Sigmoid colon (tissue), 7 donors: ENCODE measurements around the gene HELB. TPM values are rescaled to one million over a fixed set of nuclear protein-coding genes. Genes with fewer than 3 reads are reported as not detected.

Source experiments
- DNase-seq: peaks from one replicate; pipeline ENCODE4 v3.0.0-alpha.2; 2019
- H3K27ac ChIP-seq, 4 donors: fragments of 200-600 bp; sonication (generic); one replicate each; pipeline ENCODE4 v1.5.1; 2016 to 2019; ENCODE audit warnings: mild to moderate bottlenecking in 1 of 4
- H3K27me3 ChIP-seq, 3 donors: fragments of 200-600 bp; sonication (generic); one replicate each; pipeline ENCODE4 v1.5.1; 2019; ENCODE audit warnings: mild to moderate bottlenecking in 1 of 3
- H3K36me3 ChIP-seq, 4 donors: fragments of 200-600 bp; sonication (generic); one replicate each; pipeline ENCODE4 v1.5.1; 2016 to 2019
- H3K4me1 ChIP-seq, 4 donors: fragments of 200-600 bp; sonication (generic); one replicate each; pipeline ENCODE4 v1.5.1; 2017 to 2019
- H3K4me3 ChIP-seq, 4 donors: fragments of 200-600 bp; sonication (generic); one replicate each; pipeline ENCODE4 v1.5.1; 2017 to 2019; ENCODE audit warnings: mild to moderate bottlenecking in 2 of 4, moderate library complexity in 1 of 4
- H3K9me3 ChIP-seq, 4 donors: fragments of 200-600 bp in 3 of 4; sonication (generic) in 3 of 4; one replicate each; pipeline versions ENCODE4 v1.5.1 to v1.6.1; 2013 to 2019
- CTCF ChIP-seq, 4 experiments: fragments of 450-650 bp in 3 of 4; fragments of 200-600 bp in 1 of 4; IDR thresholded peaks; one replicate each; pipeline ENCODE4 v1.5.1; 2016 to 2019; ENCODE audit warnings: antibody characterized with exemption in 4 of 4, mild to moderate bottlenecking in 3 of 4, moderate library complexity in 2 of 4
- EP300 ChIP-seq, 4 donors: sonication (generic); formaldehyde crosslinking; IDR thresholded peaks; one replicate each; pipeline ENCODE4 v1.6.1; 2017; ENCODE audit warnings: antibody characterized with exemption in 4 of 4
- POLR2A ChIP-seq, 2 donors: fragments of 450-650 bp; IDR thresholded peaks; one replicate each; pipeline ENCODE4 v1.6.1; 2016; ENCODE audit warnings: antibody characterized with exemption in 2 of 2, mild to moderate bottlenecking in 2 of 2, moderate library complexity in 2 of 2
- POLR2AphosphoS5 ChIP-seq, 4 donors: sonication (generic); formaldehyde crosslinking; IDR thresholded peaks; one replicate each; pipeline ENCODE4 v1.6.1; 2017; ENCODE audit warnings: antibody characterized with exemption in 4 of 4
- WGBS, 2 donors: extraction: QIAGEN DNeasy Blood & Tissue Kit; methylation state at CpG; one replicate each; pipeline ENCODE4 v1.1.7; 2013; 5-methylcytosine and 5-hydroxymethylcytosine counted together
- intact Hi-C: fragments of 100-400 bp; cut with DNase I; formaldehyde crosslinking; loops from one replicate; pipeline ENCODE4 v1.15.1; 2023
- polyA plus RNA-seq, 3 donors: library from polyadenylated mRNA; stranded (reverse); fragments of 200-250 nt; gene quantifications; one replicate each; pipeline ENCODE4 v1.2.3, GENCODE V29; 2013
- total RNA-seq, 4 donors: library from RNA; depleted of rRNA; stranded (reverse); fragments of >200 nt; gene quantifications; one replicate each; pipeline ENCODE4 v1.1.0, GENCODE V29; 2016
- donor health status: healthy with polysubstance abuse.
- donor health status: Bipolar disorder and iron deficiency.
- donor health status: healthy.

Gene HELB
- total and polyA plus RNA-seq, 7 donors: under 0.01 to 8.6 (median 3.2) TPM

GRCh38 chr12:66287275-66287674, 15.0 kb upstream of the HELB start:
- no peak for TF ChIP-seq CTCF (IDR thresholded peaks at IDR 0.05)
- H3K27me3 ChIP-seq: no peaks in the 10 kb centered on the region
- H3K9me3 ChIP-seq: no peaks in the 10 kb centered on the region
- H3K36me3 ChIP-seq: no peaks in the 10 kb centered on the region
- no peaks in the 10 kb centered on the region for H3K4me1 ChIP-seq
- no peak overlapping the region for H3K4me3 ChIP-seq
- no peak overlapping the region for H3K27ac ChIP-seq
- no peak for DNase-seq
- WGBS, 2 donors: 95 to 97% methylated on average over 3 of the region's 3 CpGs
- intact Hi-C loops: loop anchor here (10.0 kb wide), 1 partner anchor 118 kb away; no protein-coding TSS in a partner anchor

- no peaks in the 10 kb centered on the region for H3K27me3 ChIP-seq
- H3K9me3 ChIP-seq: no peaks in the 10 kb centered on the region
- 77 to 90% methylated on average over 5 of the region's 5 CpGs for WGBS, 2 donors
- no peak for DNase-seq
- H3K4me1 ChIP-seq: no peaks in the 10 kb centered on the region
- no peak for TF ChIP-seq EP300 (IDR thresholded peaks at IDR 0.05)
- TF ChIP-seq CTCF (IDR thresholded peaks at IDR 0.05): no peak
- no peak for TF ChIP-seq POLR2AphosphoS5 (IDR thresholded peaks at IDR 0.05)
- TF ChIP-seq POLR2A (IDR thresholded peaks at IDR 0.05): no peak
- no peaks in the 10 kb centered on the region for H3K36me3 ChIP-seq
- H3K27ac ChIP-seq: no peak overlapping the region
- no peak overlapping the region for H3K4me3 ChIP-seq
- intact Hi-C loops: loop anchor here (10.0 kb wide), 1 partner anchor 117 kb away; no protein-coding TSS in a partner anchor
Measured at GRCh38 chr12:66288121-66288520, 14.2 kb upstream of the HELB start.

GRCh38 chr12:66289485-66289884, 12.8 kb upstream of the HELB start:
- no peak overlapping the region for H3K4me3 ChIP-seq
- WGBS, 2 donors: 92 to 93% methylated on average over 2 of the region's 2 CpGs
- no peaks in the 10 kb centered on the region for H3K9me3 ChIP-seq
- no peaks in the 10 kb centered on the region for H3K36me3 ChIP-seq
- no peaks in the 10 kb centered on the region for H3K27me3 ChIP-seq
- TF ChIP-seq EP300 (IDR thresholded peaks at IDR 0.05) (no peak), POLR2A (IDR thresholded peaks at IDR 0.05) (no peak), POLR2AphosphoS5 (IDR thresholded peaks at IDR 0.05) (no peak), CTCF (IDR thresholded peaks at IDR 0.05) (no peak)
- intact Hi-C loops: loop anchor here (10.0 kb wide), 1 partner anchor 115 kb away; no protein-coding TSS in a partner anchor
- H3K4me1 ChIP-seq: no peaks in the 10 kb centered on the region
- no peak for DNase-seq
- no peak overlapping the region for H3K27ac ChIP-seq

GRCh38 chr12:66290716-66291200, 11.5 kb upstream of the HELB start:
- H3K9me3 ChIP-seq: no peaks in the 10 kb centered on the region
- 75 to 85% methylated on average over 2 of the region's 2 CpGs for WGBS, 2 donors
- H3K4me1 ChIP-seq: no peaks in the 10 kb centered on the region
- no peak for DNase-seq
- no peak overlapping the region for H3K27ac ChIP-seq
- intact Hi-C loops: no loop called here
- no peak for TF ChIP-seq EP300 (IDR thresholded peaks at IDR 0.05)
- no peaks in the 10 kb centered on the region for H3K36me3 ChIP-seq
- H3K27me3 ChIP-seq: no peaks in the 10 kb centered on the region
- no peak overlapping the region for H3K4me3 ChIP-seq

- WGBS, 2 donors: 95 to 96% methylated on average over 1 of the region's 1 CpG
- Histone ChIP-seq H3K27me3 (no peaks in the 10 kb centered on the region), H3K9me3 (no peaks in the 10 kb centered on the region)
Measured at GRCh38 chr12:66296176-66296683, 6.1 kb upstream of the HELB start.

More at GRCh38 chr12:66296176-66296683, 6.1 kb upstream of the HELB start:
- TF ChIP-seq CTCF (IDR thresholded peaks at IDR 0.05) (no peak), EP300 (IDR thresholded peaks at IDR 0.05) (no peak), POLR2AphosphoS5 (IDR thresholded peaks at IDR 0.05) (no peak), POLR2A (IDR thresholded peaks at IDR 0.05) (no peak)
- no peak for DNase-seq
- no peak overlapping the region for H3K27ac ChIP-seq
- H3K4me1 ChIP-seq: peaks cover 0 to 2% (median 0%) of the 10 kb centered on the region in 4 donors
- intact Hi-C loops: no loop called here
- no peak overlapping the region for H3K4me3 ChIP-seq
- H3K36me3 ChIP-seq: no peaks in the 10 kb centered on the region
